ENCODE measurements around the gene SLC26A9.

The SLC26A9 gene

DNA sequence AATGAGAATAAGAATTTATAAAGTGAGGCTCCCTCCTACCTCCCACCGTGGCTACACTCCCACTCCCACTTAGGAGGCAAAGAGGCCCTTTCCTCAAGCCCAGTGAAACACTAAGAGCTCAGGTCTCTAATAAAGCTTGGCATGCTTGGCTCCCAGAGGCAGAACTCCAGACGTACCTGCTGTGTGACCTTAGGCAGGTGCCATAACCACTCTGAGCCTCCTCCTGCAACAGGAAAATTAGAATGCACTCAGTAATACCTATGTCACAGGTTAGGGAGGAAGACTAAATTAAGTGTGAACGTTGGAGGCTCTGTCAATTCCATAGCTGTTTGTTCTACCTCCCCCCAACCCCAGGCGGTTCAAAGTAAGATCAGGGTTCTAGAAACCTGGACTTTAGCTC is 16.5 kb upstream of the SLC26A9 start:
- Histone ChIP-seq H3K27me3 (ENCODE audit: insufficient read depth, poor library complexity, severe bottlenecking) (peaks cover 2% of the 10 kb centered on the region), H3K27ac (replicated peaks) (no peak overlapping the region), H3K4me3 (replicated peaks; ENCODE audit: insufficient read depth, low read length) (no peak overlapping the region)
- TF ChIP-seq, protein P1, sequence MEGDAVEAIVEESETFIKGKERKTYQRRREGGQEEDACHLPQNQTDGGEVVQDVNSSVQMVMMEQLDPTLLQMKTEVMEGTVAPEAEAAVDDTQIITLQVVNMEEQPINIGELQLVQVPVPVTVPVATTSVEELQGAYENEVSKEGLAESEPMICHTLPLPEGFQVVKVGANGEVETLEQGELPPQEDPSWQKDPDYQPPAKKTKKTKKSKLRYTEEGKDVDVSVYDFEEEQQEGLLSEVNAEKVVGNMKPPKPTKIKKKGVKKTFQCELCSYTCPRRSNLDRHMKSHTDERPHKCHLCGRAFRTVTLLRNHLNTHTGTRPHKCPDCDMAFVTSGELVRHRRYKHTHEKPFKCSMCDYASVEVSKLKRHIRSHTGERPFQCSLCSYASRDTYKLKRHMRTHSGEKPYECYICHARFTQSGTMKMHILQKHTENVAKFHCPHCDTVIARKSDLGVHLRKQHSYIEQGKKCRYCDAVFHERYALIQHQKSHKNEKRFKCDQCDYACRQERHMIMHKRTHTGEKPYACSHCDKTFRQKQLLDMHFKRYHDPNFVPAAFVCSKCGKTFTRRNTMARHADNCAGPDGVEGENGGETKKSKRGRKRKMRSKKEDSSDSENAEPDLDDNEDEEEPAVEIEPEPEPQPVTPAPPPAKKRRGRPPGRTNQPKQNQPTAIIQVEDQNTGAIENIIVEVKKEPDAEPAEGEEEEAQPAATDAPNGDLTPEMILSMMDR (IDR thresholded peaks at IDR 0.05; ENCODE audit: insufficient read depth, low read length) = no peak
- no peak for TF ChIP-seq POLR2AphosphoS5 (IDR thresholded peaks at IDR 0.05; ENCODE audit: low read depth)
- no peak for TF ChIP-seq GABPA (IDR thresholded peaks at IDR 0.05; ENCODE audit: low read depth)
- TF ChIP-seq, protein P2, sequence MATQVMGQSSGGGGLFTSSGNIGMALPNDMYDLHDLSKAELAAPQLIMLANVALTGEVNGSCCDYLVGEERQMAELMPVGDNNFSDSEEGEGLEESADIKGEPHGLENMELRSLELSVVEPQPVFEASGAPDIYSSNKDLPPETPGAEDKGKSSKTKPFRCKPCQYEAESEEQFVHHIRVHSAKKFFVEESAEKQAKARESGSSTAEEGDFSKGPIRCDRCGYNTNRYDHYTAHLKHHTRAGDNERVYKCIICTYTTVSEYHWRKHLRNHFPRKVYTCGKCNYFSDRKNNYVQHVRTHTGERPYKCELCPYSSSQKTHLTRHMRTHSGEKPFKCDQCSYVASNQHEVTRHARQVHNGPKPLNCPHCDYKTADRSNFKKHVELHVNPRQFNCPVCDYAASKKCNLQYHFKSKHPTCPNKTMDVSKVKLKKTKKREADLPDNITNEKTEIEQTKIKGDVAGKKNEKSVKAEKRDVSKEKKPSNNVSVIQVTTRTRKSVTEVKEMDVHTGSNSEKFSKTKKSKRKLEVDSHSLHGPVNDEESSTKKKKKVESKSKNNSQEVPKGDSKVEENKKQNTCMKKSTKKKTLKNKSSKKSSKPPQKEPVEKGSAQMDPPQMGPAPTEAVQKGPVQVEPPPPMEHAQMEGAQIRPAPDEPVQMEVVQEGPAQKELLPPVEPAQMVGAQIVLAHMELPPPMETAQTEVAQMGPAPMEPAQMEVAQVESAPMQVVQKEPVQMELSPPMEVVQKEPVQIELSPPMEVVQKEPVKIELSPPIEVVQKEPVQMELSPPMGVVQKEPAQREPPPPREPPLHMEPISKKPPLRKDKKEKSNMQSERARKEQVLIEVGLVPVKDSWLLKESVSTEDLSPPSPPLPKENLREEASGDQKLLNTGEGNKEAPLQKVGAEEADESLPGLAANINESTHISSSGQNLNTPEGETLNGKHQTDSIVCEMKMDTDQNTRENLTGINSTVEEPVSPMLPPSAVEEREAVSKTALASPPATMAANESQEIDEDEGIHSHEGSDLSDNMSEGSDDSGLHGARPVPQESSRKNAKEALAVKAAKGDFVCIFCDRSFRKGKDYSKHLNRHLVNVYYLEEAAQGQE (IDR thresholded peaks at IDR 0.05; ENCODE audit: insufficient replicate concordance, low read depth) = no peak
- TF ChIP-seq SPI1 (IDR thresholded peaks at IDR 0.05; ENCODE audit: borderline replicate concordance, low read depth) = no peak
- DNase-seq (ENCODE audit: low read depth in 1 of 2, low spot score in 1 of 2) = no peak

DNA sequence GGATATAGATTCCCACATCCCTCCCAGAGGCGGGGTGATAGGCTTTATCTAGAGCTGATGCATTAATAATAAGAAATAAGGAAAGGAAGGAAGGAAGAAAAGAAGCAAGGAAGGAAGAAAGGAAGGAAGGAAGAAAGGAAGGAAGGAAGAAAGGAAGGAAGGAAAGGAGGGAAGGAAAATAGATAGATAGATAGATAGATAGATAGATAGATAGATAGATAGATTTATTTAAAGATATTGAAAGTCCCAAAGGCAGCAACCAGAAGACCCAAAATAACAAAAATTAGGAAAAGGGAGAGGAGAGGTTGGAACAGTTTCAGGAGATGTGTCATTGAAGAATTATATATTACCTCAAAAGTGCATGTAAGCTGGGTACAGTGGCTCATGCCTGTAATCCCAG is 12.2 kb upstream of the SLC26A9 start:
- no peak overlapping the region for H3K27ac ChIP-seq (replicated peaks)
- DNase-seq (ENCODE audit: low read depth in 1 of 2, low spot score in 1 of 2) = no peak
- peaks cover 2% of the 10 kb centered on the region for H3K27me3 ChIP-seq (ENCODE audit: insufficient read depth, poor library complexity, severe bottlenecking)
- TF ChIP-seq, protein P2 (IDR thresholded peaks at IDR 0.05; ENCODE audit: insufficient replicate concordance, low read depth) = no peak
- TF ChIP-seq POLR2AphosphoS5 (IDR thresholded peaks at IDR 0.05; ENCODE audit: low read depth) = no peak
- TF ChIP-seq, protein P1 (IDR thresholded peaks at IDR 0.05; ENCODE audit: insufficient read depth, low read length) = no peak
- no peak for TF ChIP-seq GABPA (IDR thresholded peaks at IDR 0.05; ENCODE audit: low read depth)
- no peak for TF ChIP-seq SPI1 (IDR thresholded peaks at IDR 0.05; ENCODE audit: borderline replicate concordance, low read depth)
- no peak overlapping the region for H3K4me3 ChIP-seq (replicated peaks; ENCODE audit: insufficient read depth, low read length)

DNA sequence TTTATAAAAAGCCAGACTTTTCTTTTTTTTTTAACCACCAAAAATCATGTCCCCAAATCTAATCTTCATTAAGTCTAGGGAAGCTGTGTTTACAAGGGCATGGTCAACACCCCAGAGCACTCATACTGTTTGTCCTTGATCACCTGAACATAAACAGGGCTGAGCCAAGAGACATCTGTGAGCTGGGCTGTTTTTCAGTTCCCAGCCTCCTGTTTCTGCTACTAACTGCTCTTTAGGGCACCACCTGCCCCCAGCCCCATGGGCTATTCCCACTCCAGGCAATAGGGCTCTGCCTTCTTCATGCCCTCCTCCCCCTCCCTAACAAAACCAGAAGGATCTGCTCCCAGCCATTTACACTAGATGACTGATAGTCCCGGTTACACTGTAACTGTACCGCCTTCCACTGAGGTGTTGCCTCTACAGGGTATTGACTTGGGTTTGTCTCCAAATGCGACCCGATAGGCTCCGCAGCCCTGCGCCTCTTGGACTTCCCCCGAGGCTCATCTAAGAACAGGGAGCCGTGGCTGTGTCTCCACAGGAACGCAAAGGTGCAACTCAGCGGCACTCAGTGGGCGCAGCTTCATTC is 11.7 kb upstream of the SLC26A9 start:
- no peak for DNase-seq (ENCODE audit: low read depth in 1 of 2, low spot score in 1 of 2)
- TF ChIP-seq, protein P2 (IDR thresholded peaks at IDR 0.05; ENCODE audit: insufficient replicate concordance, low read depth) = no peak
- TF ChIP-seq POLR2AphosphoS5 (IDR thresholded peaks at IDR 0.05; ENCODE audit: low read depth) (no peak), GABPA (IDR thresholded peaks at IDR 0.05; ENCODE audit: low read depth) (no peak), SPI1 (IDR thresholded peaks at IDR 0.05; ENCODE audit: borderline replicate concordance, low read depth) (no peak)
- TF ChIP-seq, protein P1 (IDR thresholded peaks at IDR 0.05; ENCODE audit: insufficient read depth, low read length) = no peak
- Histone ChIP-seq H3K4me3 (replicated peaks; ENCODE audit: insufficient read depth, low read length) (no peak overlapping the region), H3K27me3 (ENCODE audit: insufficient read depth, poor library complexity, severe bottlenecking) (peaks cover 2% of the 10 kb centered on the region), H3K27ac (replicated peaks) (no peak overlapping the region)

Data from HL-60 (cell line).